HepG2 (cell line): Measurements from ENCODE around the gene TBCCD1. TPM values are rescaled to one million over a fixed set of nuclear protein-coding genes. Genes with fewer than 3 reads are reported as not detected.

Experiments
- ATAC-seq: fragments of 200-7000 bp; cut with Tn5 transposase; 3 replicates; pipeline ENCODE4 v1.9.1; 2020; ENCODE audit warnings: mild to moderate bottlenecking, moderate library complexity
- BruUV-seq: library from RNA; stranded (reverse); fragments of 400-500 nt; replicated peaks from 2 replicates; lab custom pipeline; 2021; lab: Mats Ljungman, UMichigan
- CTCF ChIA-PET: fragments of 300-600 bp; formaldehyde crosslinking; extraction: SDS; loops from one replicate; lab custom pipeline; 2021; ENCODE audit warnings: low total read pairs, inconsistent platforms, low intra/inter-chr PET ratio; lab: Yijun Ruan, JAX
- POLR2A ChIA-PET: fragments of 350-600 bp; sonication (Branson Sonifier 250); formaldehyde crosslinking; loops from one replicate; lab custom pipeline; 2020; ENCODE audit warnings: antibody characterized with exemption, inconsistent platforms; lab: Yijun Ruan, JAX
- DNase-seq: peaks from one replicate; pipeline ENCODE4 v3.0.0-alpha.2; 2015; ENCODE audit warnings: low spot score
- FAIRE-seq: peaks from 3 replicates; lab custom pipeline; 2011; peaks lifted over from hg19 to GRCh38; lab: Jason Lieb, UNC
- H2AFZ ChIP-seq: one replicate; pipeline ENCODE4 v1.6.1; 2011; ENCODE audit warnings: low read length, inconsistent platforms
- H3K27ac ChIP-seq: fragments of 300-600 bp; 3 replicates; pipeline ENCODE4 v1.8.0; 2011; ENCODE audit warnings: mixed run types, mild to moderate bottlenecking, mixed read lengths, low read length, inconsistent platforms; ENCODE audit not compliant: insufficient read depth; ENCODE audit errors: extremely low read length
- H3K27me3 ChIP-seq, 2 experiments: fragments of 200-600 bp in 1 of 2; 2 replicates in 1 of 2; 3 replicates in 1 of 2; pipeline versions ENCODE4 v1.6.0 to v1.8.0; 2011; ENCODE audit warnings: low read length in 2 of 2, mild to moderate bottlenecking in 2 of 2, moderate library complexity in 2 of 2, inconsistent platforms in 1 of 2; ENCODE audit not compliant: insufficient read depth in 2 of 2, control insufficient read depth in 1 of 2
- H3K36me3 ChIP-seq, 2 experiments: fragments of 200-600 bp in 1 of 2; replicated peaks in 1 of 2; 2 replicates in 1 of 2; 3 replicates in 1 of 2; pipeline versions ENCODE4 v1.5.1 to v1.8.0; 2011; ENCODE audit warnings: low read length in 2 of 2, inconsistent platforms in 1 of 2; ENCODE audit not compliant: insufficient read depth in 2 of 2, control insufficient read depth in 1 of 2
- H3K4me1 ChIP-seq: 2 replicates; pipeline ENCODE4 v1.5.1; 2012; ENCODE audit warnings: low read length, inconsistent platforms; ENCODE audit not compliant: insufficient read depth
- H3K4me2 ChIP-seq: 2 replicates; pipeline ENCODE4 v1.6.0; 2011; ENCODE audit warnings: low read depth, low read length, inconsistent platforms
- H3K4me3 ChIP-seq, 3 experiments: fragments of 200-600 bp in 1 of 3; sonication (generic), shearing (Covaris generic) in 1 of 3; replicated peaks in 1 of 3; 2 replicates each; pipeline ENCODE4 v1.5.1; 2011 to 2016; ENCODE audit warnings: low read length in 3 of 3, inconsistent platforms in 2 of 3, low read depth in 2 of 3, mild to moderate bottlenecking in 2 of 3, control low read depth in 1 of 3, mixed read lengths in 1 of 3; ENCODE audit not compliant: insufficient read depth in 1 of 3
- H3K79me2 ChIP-seq: one replicate; pipeline ENCODE4 v1.6.1; 2011; ENCODE audit warnings: low read length, inconsistent platforms; ENCODE audit not compliant: insufficient read depth
- H3K9ac ChIP-seq: 2 replicates; pipeline ENCODE4 v1.6.0; 2011; ENCODE audit warnings: mild to moderate bottlenecking, low read depth, low read length, inconsistent platforms; ENCODE audit not compliant: insufficient read depth
- H3K9me3 ChIP-seq: 2 replicates; pipeline ENCODE4 v1.5.1; 2012; ENCODE audit warnings: mild to moderate bottlenecking, low read length
- H4K20me1 ChIP-seq: 2 replicates; pipeline ENCODE4 v1.6.0; 2011; ENCODE audit warnings: inconsistent platforms, mild to moderate bottlenecking, low read length, moderate library complexity; ENCODE audit not compliant: insufficient read depth
- ATF1 ChIP-seq: IDR thresholded peaks from 2 replicates; pipeline ENCODE4 v1.6.1; 2016; ENCODE audit warnings: mild to moderate bottlenecking, control low read depth
- CENPX ChIP-seq: sonication (generic); formaldehyde crosslinking; IDR thresholded peaks from 2 replicates; pipeline ENCODE4 v1.9.0; 2021; ENCODE audit warnings: mild to moderate bottlenecking, missing genetic modification reagents, moderate library complexity
- DMAP1 ChIP-seq: IDR thresholded peaks from 2 replicates; pipeline ENCODE4 v1.6.1; 2016
- HNRNPH1 ChIP-seq: fragments of 200-400 bp; formaldehyde crosslinking; optimal IDR thresholded peaks from 2 replicates; pipeline ENCODE3; 2017; ENCODE audit warnings: mild to moderate bottlenecking, low read depth, low read length
- NCOA5 ChIP-seq: sonication (generic); formaldehyde crosslinking; IDR thresholded peaks from 2 replicates; pipeline ENCODE4 v1.4.0; 2020; ENCODE audit warnings: missing genetic modification reagents
- RXRB ChIP-seq: IDR thresholded peaks from 2 replicates; pipeline ENCODE4 v1.6.1; 2016; ENCODE audit warnings: borderline replicate concordance, missing genetic modification reagents, missing compliant biosample characterization
- SIN3A ChIP-seq: IDR thresholded peaks from 2 replicates; pipeline ENCODE4 v1.6.1; 2011; ENCODE audit warnings: low read depth, mild to moderate bottlenecking, control low read depth, low read length, borderline replicate concordance
- ZBTB21 ChIP-seq: sonication (generic); formaldehyde crosslinking; IDR thresholded peaks from 2 replicates; pipeline ENCODE4 v1.4.0; 2020; ENCODE audit warnings: missing genetic modification reagents
- WGBS: methylation state at CpG from one replicate; pipeline ENCODE4 v1.1.6; 2017; ENCODE audit warnings: low lambda C conversion rate; 5-methylcytosine and 5-hydroxymethylcytosine counted together
- in situ Hi-C: cut with HindIII; loops from 2 replicates; pipeline ENCODE4 v1.10.0; 2017; ENCODE audit warnings: low pct_unique_long_range_greater_than_20kb; ENCODE audit not compliant: extremely low pct_ligation_motif_present
- intact Hi-C: fragments of 100-400 bp; cut with micrococcal nuclease; formaldehyde crosslinking; loops from one replicate; pipeline ENCODE4 v1.10.0; 2022; ENCODE audit not compliant: unreplicated experiment
- polyA plus RNA-seq, 8 experiments: library from polyadenylated mRNA; depleted of rRNA in 3 of 8; stranded (reverse) in 7 of 8; unstranded in 1 of 8; fragments of >200 nt; fragmentation: Illumina TruSeq in 4 of 8; extraction: Trizol in 4 of 8; gene quantifications; 2 replicates each; pipeline versions ENCODE4 v1.2.1 to v1.2.3, GENCODE V29; 2011 to 2016; ENCODE audit warnings: low read depth in 4 of 8, missing spikeins in 1 of 8, mixed read lengths in 1 of 8; ENCODE audit not compliant: insufficient read depth in 1 of 8
- total RNA-seq, 5 experiments: library from RNA; depleted of rRNA; stranded (reverse); fragments of >200 nt; fragmentation: Illumina TruSeq; extraction: Trizol; gene quantifications; 2 replicates each; pipeline ENCODE4 v1.2.3, GENCODE V29; 2016; ENCODE audit warnings: low read depth in 1 of 5
- TF ChIP-seq, protein P1 (sequence below): sonication (generic); formaldehyde crosslinking; IDR thresholded peaks from 2 replicates; pipeline ENCODE4 v1.8.0; 2022; ENCODE audit warnings: mild to moderate bottlenecking, missing genetic modification reagents, moderate library complexity
- TF ChIP-seq, protein P2 (sequence below), 2 experiments: sonication (generic) in 1 of 2; formaldehyde crosslinking in 1 of 2; IDR thresholded peaks; 2 replicates each; pipeline versions ENCODE4 v1.5.1 to v1.6.1; 2011 to 2020; ENCODE audit warnings: borderline replicate concordance in 1 of 2, low read depth in 1 of 2, low read length in 1 of 2, mild to moderate bottlenecking in 1 of 2, missing genetic modification reagents in 1 of 2, moderate library complexity in 1 of 2
- TF ChIP-seq, protein P3 (sequence below): sonication (generic); formaldehyde crosslinking; IDR thresholded peaks from 2 replicates; pipeline ENCODE4 v1.4.0; 2020; ENCODE audit warnings: missing genetic modification reagents, mild to moderate bottlenecking, borderline replicate concordance
- TF ChIP-seq, protein P4 (sequence below): sonication (generic); formaldehyde crosslinking; IDR thresholded peaks from 2 replicates; pipeline ENCODE4 v1.4.0; 2020; ENCODE audit warnings: missing genetic modification reagents, borderline replicate concordance

TBCCD1 gene
- total and polyA plus RNA-seq, 2 of the 13 experiments (the other 11 are each of a cell fraction or from before 2014, with no cell fraction given) = 13.6 to 16.2 TPM

DNA sequence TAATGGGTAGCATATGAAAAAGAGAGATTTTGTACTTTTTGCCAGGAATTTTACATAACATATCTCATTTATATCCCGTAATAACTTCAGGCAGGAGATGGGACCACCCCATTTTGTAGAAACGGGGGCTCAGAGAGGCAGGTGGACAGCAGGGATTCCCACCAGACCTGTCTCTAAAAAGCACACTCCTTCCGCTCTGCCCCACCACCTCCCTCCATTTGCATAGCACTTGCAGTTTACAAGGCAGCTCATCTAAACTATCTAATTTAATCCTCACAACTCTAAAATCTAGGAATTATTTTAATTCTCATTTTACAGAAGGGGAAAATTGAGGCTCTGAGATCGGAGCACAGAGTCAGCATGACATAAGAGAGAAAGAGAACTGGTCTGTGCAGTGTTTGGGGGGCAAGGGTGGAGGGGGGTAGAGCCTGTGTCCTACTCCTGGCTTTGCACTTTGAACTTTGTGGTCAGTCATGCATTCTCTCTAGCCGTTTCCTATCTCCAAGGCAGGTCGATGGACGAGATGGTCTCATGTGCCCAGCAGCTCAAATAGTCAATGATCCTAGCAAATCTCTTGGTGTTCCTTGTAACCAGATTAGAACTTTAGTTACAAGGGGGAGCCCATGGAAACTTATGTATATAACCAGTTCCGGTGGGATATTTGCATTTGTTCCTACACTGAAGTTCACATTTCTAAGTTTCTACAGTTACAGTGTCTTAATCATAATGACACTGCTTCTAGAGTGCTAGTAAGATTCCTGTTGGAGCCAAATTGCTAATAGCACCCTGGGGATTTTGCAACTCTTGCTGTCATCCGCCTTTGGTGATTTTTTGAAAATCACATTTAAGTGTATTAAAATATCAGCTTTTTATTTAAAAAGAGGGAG is 41.5 kb downstream of the TBCCD1 start (continued):
- TF ChIP-seq, protein P1, sequence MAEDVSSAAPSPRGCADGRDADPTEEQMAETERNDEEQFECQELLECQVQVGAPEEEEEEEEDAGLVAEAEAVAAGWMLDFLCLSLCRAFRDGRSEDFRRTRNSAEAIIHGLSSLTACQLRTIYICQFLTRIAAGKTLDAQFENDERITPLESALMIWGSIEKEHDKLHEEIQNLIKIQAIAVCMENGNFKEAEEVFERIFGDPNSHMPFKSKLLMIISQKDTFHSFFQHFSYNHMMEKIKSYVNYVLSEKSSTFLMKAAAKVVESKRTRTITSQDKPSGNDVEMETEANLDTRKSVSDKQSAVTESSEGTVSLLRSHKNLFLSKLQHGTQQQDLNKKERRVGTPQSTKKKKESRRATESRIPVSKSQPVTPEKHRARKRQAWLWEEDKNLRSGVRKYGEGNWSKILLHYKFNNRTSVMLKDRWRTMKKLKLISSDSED (CRISPR knock-in tag) = no peak
- no peak for TF ChIP-seq NCOA5 (CRISPR knock-in tag)
- TF ChIP-seq, protein P2, sequence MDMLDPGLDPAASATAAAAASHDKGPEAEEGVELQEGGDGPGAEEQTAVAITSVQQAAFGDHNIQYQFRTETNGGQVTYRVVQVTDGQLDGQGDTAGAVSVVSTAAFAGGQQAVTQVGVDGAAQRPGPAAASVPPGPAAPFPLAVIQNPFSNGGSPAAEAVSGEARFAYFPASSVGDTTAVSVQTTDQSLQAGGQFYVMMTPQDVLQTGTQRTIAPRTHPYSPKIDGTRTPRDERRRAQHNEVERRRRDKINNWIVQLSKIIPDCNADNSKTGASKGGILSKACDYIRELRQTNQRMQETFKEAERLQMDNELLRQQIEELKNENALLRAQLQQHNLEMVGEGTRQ (IDR thresholded peaks at IDR 0.05; ENCODE audit: low read depth, low read length) = no peak
- TF ChIP-seq, protein P2 (CRISPR knock-in tag; IDR thresholded peaks at IDR 0.05; ENCODE audit: borderline replicate concordance) = no peak

DNA sequence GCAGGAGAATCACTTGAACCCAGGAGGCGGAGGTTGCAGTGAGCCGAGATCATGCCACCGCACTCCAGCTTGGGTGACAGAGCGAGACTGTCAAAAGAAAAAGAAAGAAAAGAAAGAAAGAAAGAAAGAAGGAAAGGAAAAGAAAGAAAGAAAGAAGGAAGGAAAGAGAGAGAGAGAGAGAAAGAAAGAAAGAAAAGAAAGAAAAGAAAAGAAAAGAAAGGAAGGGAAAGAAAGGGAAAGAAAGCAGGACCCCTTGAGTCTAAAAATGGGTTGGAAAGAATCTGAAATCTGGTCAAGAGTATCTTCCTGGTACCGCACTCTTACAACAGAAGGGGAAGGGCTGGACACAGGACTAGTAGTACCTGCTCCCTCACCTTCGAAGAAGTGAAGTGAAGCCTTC is 42.5 kb downstream of the TBCCD1 start:
- H3K4me3 ChIP-seq = no peak overlapping the region
- no peak overlapping the region for H2AFZ ChIP-seq
- no peaks in the 10 kb centered on the region for H3K9me3 ChIP-seq
- no peaks in the 10 kb centered on the region for H3K79me2 ChIP-seq
- ChIA-PET CTCF (no interaction called here), POLR2A (no interaction called here)
- no peak overlapping the region for H3K27ac ChIP-seq
- H3K4me2 ChIP-seq = no peak overlapping the region
- H3K36me3 ChIP-seq = no peaks in the 10 kb centered on the region
- 0 out of 5 replicates have a peak, but pooled peaks cover 0 to 1% of the 10 kb centered on the region in 2 experiments for H3K27me3 ChIP-seq
- no peak for FAIRE-seq
- no peak overlapping the region for H3K9ac ChIP-seq
- H3K4me1 ChIP-seq = peaks cover 63% of the 10 kb centered on the region
- WGBS = 88% methylated on average over 5 of the region's 6 CpGs
- BruUV-seq = no TSS peak
- DNase-seq = no peak
- no peak for ATAC-seq
- H4K20me1 ChIP-seq = no peaks in the 10 kb centered on the region
- in situ Hi-C loops (no loop called here), intact Hi-C loops (no loop called here)
- no peak for TF ChIP-seq CENPX (CRISPR knock-in tag)
- TF ChIP-seq DMAP1 (CRISPR knock-in tag) = no peak
- TF ChIP-seq SIN3A = no peak
- TF ChIP-seq, protein P3, sequence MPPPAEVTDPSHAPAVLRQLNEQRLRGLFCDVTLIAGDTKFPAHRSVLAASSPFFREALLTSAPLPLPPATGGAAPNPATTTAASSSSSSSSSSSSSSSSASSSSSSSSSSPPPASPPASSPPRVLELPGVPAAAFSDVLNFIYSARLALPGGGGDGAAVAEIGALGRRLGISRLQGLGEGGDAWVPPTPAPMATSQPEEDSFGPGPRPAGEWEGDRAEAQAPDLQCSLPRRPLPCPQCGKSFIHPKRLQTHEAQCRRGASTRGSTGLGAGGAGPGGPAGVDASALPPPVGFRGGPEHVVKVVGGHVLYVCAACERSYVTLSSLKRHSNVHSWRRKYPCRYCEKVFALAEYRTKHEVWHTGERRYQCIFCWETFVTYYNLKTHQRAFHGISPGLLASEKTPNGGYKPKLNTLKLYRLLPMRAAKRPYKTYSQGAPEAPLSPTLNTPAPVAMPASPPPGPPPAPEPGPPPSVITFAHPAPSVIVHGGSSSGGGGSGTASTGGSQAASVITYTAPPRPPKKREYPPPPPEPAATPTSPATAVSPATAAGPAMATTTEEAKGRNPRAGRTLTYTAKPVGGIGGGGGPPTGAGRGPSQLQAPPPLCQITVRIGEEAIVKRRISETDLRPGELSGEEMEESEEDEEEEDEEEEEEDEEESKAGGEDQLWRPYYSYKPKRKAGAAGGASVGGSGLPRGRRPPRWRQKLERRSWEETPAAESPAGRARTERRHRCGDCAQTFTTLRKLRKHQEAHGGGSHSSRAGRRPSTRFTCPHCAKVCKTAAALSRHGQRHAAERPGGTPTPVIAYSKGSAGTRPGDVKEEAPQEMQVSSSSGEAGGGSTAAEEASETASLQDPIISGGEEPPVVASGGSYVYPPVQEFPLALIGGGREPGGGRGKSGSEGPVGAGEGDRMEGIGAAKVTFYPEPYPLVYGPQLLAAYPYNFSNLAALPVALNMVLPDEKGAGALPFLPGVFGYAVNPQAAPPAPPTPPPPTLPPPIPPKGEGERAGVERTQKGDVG (CRISPR knock-in tag) = no peak
- TF ChIP-seq, protein P4, sequence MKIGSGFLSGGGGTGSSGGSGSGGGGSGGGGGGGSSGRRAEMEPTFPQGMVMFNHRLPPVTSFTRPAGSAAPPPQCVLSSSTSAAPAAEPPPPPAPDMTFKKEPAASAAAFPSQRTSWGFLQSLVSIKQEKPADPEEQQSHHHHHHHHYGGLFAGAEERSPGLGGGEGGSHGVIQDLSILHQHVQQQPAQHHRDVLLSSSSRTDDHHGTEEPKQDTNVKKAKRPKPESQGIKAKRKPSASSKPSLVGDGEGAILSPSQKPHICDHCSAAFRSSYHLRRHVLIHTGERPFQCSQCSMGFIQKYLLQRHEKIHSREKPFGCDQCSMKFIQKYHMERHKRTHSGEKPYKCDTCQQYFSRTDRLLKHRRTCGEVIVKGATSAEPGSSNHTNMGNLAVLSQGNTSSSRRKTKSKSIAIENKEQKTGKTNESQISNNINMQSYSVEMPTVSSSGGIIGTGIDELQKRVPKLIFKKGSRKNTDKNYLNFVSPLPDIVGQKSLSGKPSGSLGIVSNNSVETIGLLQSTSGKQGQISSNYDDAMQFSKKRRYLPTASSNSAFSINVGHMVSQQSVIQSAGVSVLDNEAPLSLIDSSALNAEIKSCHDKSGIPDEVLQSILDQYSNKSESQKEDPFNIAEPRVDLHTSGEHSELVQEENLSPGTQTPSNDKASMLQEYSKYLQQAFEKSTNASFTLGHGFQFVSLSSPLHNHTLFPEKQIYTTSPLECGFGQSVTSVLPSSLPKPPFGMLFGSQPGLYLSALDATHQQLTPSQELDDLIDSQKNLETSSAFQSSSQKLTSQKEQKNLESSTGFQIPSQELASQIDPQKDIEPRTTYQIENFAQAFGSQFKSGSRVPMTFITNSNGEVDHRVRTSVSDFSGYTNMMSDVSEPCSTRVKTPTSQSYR = no peak
- TF ChIP-seq ATF1 (CRISPR knock-in tag) = no peak
- no peak for TF ChIP-seq RXRB (CRISPR knock-in tag)
- TF ChIP-seq ZBTB21 = no peak
- no peak for TF ChIP-seq HNRNPH1
